ENCODE results near the gene RGMA.
"Not testable (repeated sequence)": the region's sequence is repeated elsewhere in the genome, so short reads cannot be mapped to it uniquely, and the experiment has no call there.

DNA sequence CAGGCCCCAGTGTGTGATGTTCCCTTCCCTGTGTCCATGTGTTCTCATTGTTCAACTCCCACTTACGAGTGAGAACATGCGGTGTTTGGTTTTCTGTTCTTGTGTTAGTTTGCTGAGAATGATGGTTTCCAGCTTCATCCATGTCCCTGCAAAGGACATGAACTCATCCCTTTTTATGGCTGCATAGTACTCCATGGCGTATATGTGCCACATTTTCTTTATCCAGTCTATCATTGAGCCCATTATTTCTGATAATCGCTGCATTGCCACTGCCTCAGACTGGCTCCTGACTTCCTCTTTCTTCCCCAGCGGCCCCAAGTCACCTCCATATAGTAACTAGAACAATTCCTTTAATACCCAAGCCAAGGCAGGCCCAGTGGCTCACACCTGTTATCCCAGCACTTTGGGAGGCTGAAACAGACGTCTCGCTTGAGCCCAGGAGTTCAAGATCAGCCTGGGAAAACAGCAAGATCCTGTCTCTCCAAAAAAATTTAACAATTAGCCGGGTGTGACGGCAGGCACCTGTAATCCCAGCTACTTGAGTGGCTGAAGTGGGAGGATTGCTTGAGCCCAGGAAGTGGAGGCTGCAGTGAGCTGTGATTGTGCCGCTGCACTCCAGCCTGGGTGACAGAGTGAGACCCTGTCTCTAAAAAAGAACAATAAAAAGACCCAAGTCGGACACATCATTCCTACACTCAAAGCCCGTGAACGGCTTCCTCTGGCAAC lies 49.3 kb downstream of the RGMA start:
- not testable (repeated sequence) for TF ChIP-seq POLR2AphosphoS5 (IDR thresholded peaks at IDR 0.05; ENCODE audit: insufficient read depth, low read depth, low read length); CTCF (IDR thresholded peaks at IDR 0.05; ENCODE audit: extremely low read depth in 1 of 2, insufficient read depth in 1 of 2, low read depth in 1 of 2, low read length in 2 of 2); EZH2 (IDR thresholded peaks at IDR 0.05; ENCODE audit: borderline replicate concordance, low read depth, low read length, severe bottlenecking); POLR2A (IDR thresholded peaks at IDR 0.05; ENCODE audit: low read depth, low read length); MAX (IDR thresholded peaks at IDR 0.05; ENCODE audit: insufficient read depth, insufficient read length); MYC (IDR thresholded peaks at IDR 0.05; ENCODE audit: low read depth, low read length); GATA2 (IDR thresholded peaks at IDR 0.05; ENCODE audit: insufficient read depth, insufficient read length, low read depth, low read length)
